ENCODE data around the gene ST3GAL5. TPM values are rescaled to one million over a fixed set of nuclear protein-coding genes. Genes with fewer than 3 reads are reported as not detected.

Gene ST3GAL5
- total and polyA plus RNA-seq, 2 donors (not counting 1 experiment from before 2014, with no cell fraction given), result 42.6 to 94.3 TPM

GRCh38 chr2:85889627-85890281 lies 964 bp upstream of the ST3GAL5 start:
- DNase-seq (no peak), ATAC-seq (ENCODE audit: low read depth) (no peak)
- Histone ChIP-seq H3K4me1 (ENCODE audit: control insufficient read depth in 2 of 2, insufficient read depth in 2 of 2, low read length in 2 of 2) (peaks cover 38 to 55% of the 10 kb centered on the region in 2 donors), H2AFZ (ENCODE audit: insufficient read depth, low read depth, low read length, poor library complexity, severe bottlenecking) (peak overlapping the region; percentile 68), H3K36me3 (replicated peaks in 1 of 2; ENCODE audit: control extremely low read depth in 1 of 2, control insufficient read depth in 1 of 2, extremely low read depth in 1 of 2, insufficient read depth in 2 of 2, low read length in 1 of 2) (peaks cover 2% of the 10 kb centered on the region in 2 experiments), H3K9me3 (ENCODE audit: control extremely low read depth in 1 of 3, control insufficient read depth in 2 of 3, insufficient read depth in 1 of 3, low read length in 2 of 3) (peaks cover 0 to 4% (median 0%) of the 10 kb centered on the region in 3 donors), H3K4me2 (replicated peaks; ENCODE audit: low read depth, low read length, poor library complexity, severe bottlenecking) (peak overlapping the region; percentile 77), H3K9ac (ENCODE audit: low read length) (peak overlapping the region; percentile 74), H4K20me1 (ENCODE audit: control insufficient read depth, insufficient read depth, low read length, poor library complexity, severe bottlenecking) (peaks cover 6% of the 10 kb centered on the region), H3K27ac (ENCODE audit: low read length in 2 of 2) (peak overlapping the region; percentile 71 to 72), H3K27me3 (replicated peaks in 1 of 4; ENCODE audit: control extremely low read depth in 1 of 4, control insufficient read depth in 3 of 4, insufficient read depth in 4 of 4, low read length in 3 of 4) (no peaks in the 10 kb centered on the region), H3K79me2 (ENCODE audit: control insufficient read depth, insufficient read depth, low read length) (peaks cover 53% of the 10 kb centered on the region), H3K4me3 (ENCODE audit: control extremely low read depth in 1 of 5, extremely low read depth in 1 of 5, insufficient read depth in 1 of 5, low read depth in 2 of 5, low read length in 4 of 5) (peak overlapping the region; percentile 57 to 95 (median 83))
- Mint-ChIP-seq H3K27ac (peak overlapping the region; percentile 93), H3K4me3 (peak overlapping the region; percentile 98), H3K4me1 (peaks cover 76% of the 10 kb centered on the region), H3K9me3 (ENCODE audit: insufficient read depth) (no peaks in the 10 kb centered on the region), H3K27me3 (no peaks in the 10 kb centered on the region)
- ChIA-PET POLR2A (interaction anchor here (0.6 to 4.7 kb wide), 8 partner anchors 37 to 190 kb away, joined by 3 to 45 read pairs (median 10); no protein-coding TSS in a partner anchor), CTCF (interaction anchor here (0.6 to 12.7 kb wide), 27 partner anchors 8 to 198 kb away, joined by 3 to 250 read pairs (median 4); no protein-coding TSS in a partner anchor)
- intact Hi-C loops (cut with micrococcal nuclease), result loop anchor here (1.0 to 10.0 kb wide), 8 partner anchors 36 to 553 kb away; partner anchors contain the start of genes MRPL35 and POLR1A
- WGBS (ENCODE audit: insufficient coverage), result 74% methylated on average over 16 of the region's 22 CpGs
- no peak for TF ChIP-seq EZH2 (IDR thresholded peaks at IDR 0.05; ENCODE audit: borderline replicate concordance, insufficient read depth, low read depth, low read length, poor library complexity, severe bottlenecking)
- no peak for TF ChIP-seq CTCF (IDR thresholded peaks at IDR 0.05)

All from B cell (primary cell).